Fibroblast of pulmonary artery (primary cell): ENCODE results near the gene CACNA1F.

ENCODE experiments used
- DNase-seq: peaks from one replicate; pipeline ENCODE4 v3.0.0-alpha.2; 2010; ENCODE audit warnings: low read depth
- H3K4me3 ChIP-seq: replicated peaks from 2 replicates; pipeline ENCODE4 v1.5.1; 2011; ENCODE audit warnings: low read depth, mild to moderate bottlenecking, control low read depth, low read length, moderate library complexity
- TF ChIP-seq, protein P1 (sequence below): IDR thresholded peaks from 2 replicates; pipeline ENCODE4 v1.5.1; 2011; ENCODE audit warnings: mild to moderate bottlenecking, control low read depth, low read length, inconsistent platforms; ENCODE audit errors: missing control alignments

CACNA1F gene

DNA sequence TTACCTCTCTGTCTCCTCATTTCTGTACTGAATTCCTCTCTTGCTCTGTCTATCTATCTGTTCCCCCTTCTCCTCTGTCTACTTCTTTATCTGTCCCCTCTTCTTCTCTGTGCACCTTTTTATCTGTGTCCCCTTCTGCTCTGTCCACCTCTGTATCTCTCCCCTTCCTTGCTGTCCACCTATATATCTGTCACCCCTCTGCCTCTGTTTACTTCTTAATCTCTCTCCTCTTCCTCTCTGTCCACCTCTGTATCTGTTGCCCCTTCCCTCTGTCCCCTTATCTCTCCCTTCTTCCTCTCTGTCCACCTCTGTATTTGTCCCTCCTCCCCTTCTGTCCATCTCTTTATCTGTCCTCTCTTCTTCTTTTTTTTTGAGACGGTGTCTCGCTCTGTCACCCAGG, 11.1 kb upstream of the CACNA1F start:
- H3K4me3 ChIP-seq, result no peak overlapping the region
- TF ChIP-seq, protein P1, sequence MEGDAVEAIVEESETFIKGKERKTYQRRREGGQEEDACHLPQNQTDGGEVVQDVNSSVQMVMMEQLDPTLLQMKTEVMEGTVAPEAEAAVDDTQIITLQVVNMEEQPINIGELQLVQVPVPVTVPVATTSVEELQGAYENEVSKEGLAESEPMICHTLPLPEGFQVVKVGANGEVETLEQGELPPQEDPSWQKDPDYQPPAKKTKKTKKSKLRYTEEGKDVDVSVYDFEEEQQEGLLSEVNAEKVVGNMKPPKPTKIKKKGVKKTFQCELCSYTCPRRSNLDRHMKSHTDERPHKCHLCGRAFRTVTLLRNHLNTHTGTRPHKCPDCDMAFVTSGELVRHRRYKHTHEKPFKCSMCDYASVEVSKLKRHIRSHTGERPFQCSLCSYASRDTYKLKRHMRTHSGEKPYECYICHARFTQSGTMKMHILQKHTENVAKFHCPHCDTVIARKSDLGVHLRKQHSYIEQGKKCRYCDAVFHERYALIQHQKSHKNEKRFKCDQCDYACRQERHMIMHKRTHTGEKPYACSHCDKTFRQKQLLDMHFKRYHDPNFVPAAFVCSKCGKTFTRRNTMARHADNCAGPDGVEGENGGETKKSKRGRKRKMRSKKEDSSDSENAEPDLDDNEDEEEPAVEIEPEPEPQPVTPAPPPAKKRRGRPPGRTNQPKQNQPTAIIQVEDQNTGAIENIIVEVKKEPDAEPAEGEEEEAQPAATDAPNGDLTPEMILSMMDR, result no peak
- no peak for DNase-seq

DNA sequence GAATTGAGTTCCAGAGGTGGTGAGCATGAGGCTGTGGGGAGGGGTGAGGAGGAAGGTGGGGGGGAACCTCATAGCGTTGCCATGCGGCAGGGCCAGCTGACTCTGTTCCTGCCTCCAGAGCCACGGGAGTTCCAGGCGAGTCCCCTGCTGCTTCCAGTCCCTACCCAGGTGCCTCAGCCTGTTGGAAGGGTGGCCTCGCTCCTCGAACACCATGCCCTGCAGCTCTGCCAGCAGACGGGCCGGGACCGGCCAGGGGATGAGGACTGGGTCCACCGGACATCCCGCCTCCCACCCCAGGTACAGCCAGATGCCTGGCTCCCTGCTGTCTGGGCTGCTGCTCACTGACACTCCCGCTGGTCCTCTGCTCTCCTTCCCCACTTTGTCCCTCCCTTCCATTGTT, 10.0 kb upstream of the CACNA1F start:
- no peak for DNase-seq
- TF ChIP-seq, protein P1, result no peak
- H3K4me3 ChIP-seq, result no peak overlapping the region

GRCh38 chrX:49242545-49243066, 9.5 kb upstream of the CACNA1F start:
- TF ChIP-seq, protein P1, result no peak
- no peak for DNase-seq
- no peak overlapping the region for H3K4me3 ChIP-seq

DNA sequence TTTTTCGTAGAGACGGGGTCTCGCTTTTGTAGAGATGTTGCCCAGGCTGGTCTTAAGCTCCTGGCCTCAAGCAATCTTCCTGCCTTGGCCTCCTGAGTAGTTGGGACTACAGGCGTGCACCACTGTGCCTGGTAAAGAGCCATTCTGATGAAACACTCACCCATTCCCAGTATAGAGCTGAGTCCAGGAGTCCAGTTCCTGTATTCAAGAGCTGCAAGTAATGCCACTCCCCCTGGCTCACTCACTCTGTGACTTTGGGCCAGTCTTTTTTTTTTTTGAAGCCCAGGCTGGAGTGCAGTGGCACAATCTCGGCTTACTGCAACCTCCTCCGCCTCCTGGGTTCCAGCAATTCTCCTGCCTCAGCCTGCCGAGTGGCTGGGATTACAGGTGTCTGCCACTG, 5.6 kb upstream of the CACNA1F start:
- H3K4me3 ChIP-seq, result no peak overlapping the region
- TF ChIP-seq, protein P1, result no peak
- no peak for DNase-seq

GRCh38 chrX:49237060-49237459, 3.9 kb upstream of the CACNA1F start:
- H3K4me3 ChIP-seq, result no peak overlapping the region
- DNase-seq, result no peak
- TF ChIP-seq, protein P1, result no peak

- TF ChIP-seq, protein P1, result no peak
- no peak for DNase-seq
- no peak overlapping the region for H3K4me3 ChIP-seq
These were observed 881 bp upstream of the CACNA1F start for GRCh38 chrX:49233887-49234555.

DNA sequence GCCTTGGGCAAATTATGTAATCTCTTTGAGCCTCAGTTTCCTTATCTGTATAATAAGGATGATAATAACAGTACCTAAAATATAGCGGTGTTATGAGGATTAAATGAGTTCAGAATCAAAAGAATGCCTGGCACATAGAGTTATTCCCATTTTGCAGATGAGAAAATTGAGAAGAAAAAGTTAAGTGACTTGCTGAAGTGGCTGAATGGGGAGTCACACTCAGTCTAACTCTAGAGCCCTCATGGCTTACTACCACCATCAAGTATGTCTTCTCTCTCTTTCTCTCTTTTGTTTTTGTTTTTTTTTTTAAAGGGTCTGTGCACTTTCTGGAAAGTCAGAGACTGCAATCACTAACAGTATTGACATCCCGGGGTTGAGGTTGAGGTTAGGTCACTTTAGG, 615 bp downstream of the CACNA1F start:
- no peak for DNase-seq
- no peak overlapping the region for H3K4me3 ChIP-seq
- TF ChIP-seq, protein P1, result no peak
